Erythroblast (primary cell): Measurements from ENCODE around the gene OPHN1.

Source experiments
- GATA1 ChIP-seq: IDR thresholded peaks from 2 replicates; pipeline ENCODE4 v1.6.1; 2011; ENCODE audit warnings: low read depth, mild to moderate bottlenecking, control low read depth, low read length, moderate library complexity
- POLR2A ChIP-seq: IDR thresholded peaks from 2 replicates; pipeline ENCODE4 v1.6.1; 2011; ENCODE audit warnings: mild to moderate bottlenecking, low read length

GRCh38 chrX:68372665-68373064 lies 60.6 kb downstream of the OPHN1 start:
- no peak for TF ChIP-seq POLR2A
- no peak for TF ChIP-seq GATA1
